ENCODE results near the gene EPC1.

- TF ChIP-seq CTCF (IDR thresholded peaks at IDR 0.05) (no peak), POLR2A (IDR thresholded peaks at IDR 0.05) (no peak)
Measured at GRCh38 chr10:32229170-32229569, 117.8 kb downstream of the EPC1 start.
